Fibroblast of mammary gland (primary cell): Measurements from ENCODE around the gene IL4R.
"Not testable (repeated sequence)": the region's sequence is repeated elsewhere in the genome, so short reads cannot be mapped to it uniquely, and the experiment has no call there.

ENCODE experiments used
- DNase-seq: peaks from one replicate; pipeline ENCODE4 v3.0.0-alpha.2; 2010; ENCODE audit warnings: low read depth
- H3K4me3 ChIP-seq: 2 replicates; pipeline ENCODE4 v1.5.1; 2011; ENCODE audit warnings: low read depth, mild to moderate bottlenecking, low read length, moderate library complexity; ENCODE audit not compliant: control insufficient read depth
- TF ChIP-seq, protein P1 (sequence below): conservative IDR thresholded peaks from 2 replicates; pipeline ENCODE4 v1.5.1; 2011; ENCODE audit warnings: low read depth, low read length, inconsistent platforms; ENCODE audit not compliant: control insufficient read depth, insufficient read depth

The IL4R gene

DNA sequence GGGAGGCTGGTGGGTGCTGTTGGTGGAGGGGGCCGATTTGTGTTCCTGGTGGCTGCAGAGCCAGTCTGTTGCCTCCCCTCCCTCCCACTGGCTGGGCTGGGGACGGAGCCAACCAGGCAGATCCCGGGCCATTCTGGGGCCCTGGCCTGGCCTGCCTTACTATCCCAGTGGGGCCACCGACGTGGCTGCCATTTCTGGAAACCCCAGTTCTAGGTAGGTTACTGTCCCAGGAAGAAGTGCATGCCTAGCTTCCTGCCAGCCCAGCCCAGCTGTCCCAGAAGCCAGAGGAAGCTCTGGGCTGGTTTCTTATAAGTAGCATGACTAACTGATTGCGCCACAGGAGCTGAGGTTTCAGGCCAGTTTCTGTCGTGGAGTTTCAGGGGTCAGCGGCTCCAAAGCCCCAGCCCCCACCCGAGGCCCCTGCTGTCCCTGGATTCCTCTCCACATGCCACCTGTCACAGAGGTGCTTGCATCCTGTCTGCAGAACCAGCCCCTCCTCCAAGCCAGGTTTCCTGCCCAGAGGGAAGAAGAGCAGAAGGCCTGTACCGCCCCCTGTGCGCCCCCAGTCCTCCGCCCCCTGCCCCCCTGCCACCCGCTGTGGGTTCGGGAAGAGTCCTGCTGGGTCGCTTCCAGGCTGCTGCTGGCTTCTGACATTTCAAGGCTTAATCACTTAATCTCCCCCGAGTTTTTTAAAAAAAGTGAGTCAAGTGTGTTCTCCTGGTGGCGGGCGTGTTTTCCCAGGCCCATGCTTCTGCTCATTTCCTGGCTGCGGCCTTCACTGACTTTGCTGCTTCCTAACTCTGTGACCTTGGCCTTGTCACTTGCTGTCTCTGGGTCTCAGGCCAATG, 13.2 kb downstream of the IL4R start:
- H3K4me3 ChIP-seq, result no peak overlapping the region
- TF ChIP-seq, protein P1, sequence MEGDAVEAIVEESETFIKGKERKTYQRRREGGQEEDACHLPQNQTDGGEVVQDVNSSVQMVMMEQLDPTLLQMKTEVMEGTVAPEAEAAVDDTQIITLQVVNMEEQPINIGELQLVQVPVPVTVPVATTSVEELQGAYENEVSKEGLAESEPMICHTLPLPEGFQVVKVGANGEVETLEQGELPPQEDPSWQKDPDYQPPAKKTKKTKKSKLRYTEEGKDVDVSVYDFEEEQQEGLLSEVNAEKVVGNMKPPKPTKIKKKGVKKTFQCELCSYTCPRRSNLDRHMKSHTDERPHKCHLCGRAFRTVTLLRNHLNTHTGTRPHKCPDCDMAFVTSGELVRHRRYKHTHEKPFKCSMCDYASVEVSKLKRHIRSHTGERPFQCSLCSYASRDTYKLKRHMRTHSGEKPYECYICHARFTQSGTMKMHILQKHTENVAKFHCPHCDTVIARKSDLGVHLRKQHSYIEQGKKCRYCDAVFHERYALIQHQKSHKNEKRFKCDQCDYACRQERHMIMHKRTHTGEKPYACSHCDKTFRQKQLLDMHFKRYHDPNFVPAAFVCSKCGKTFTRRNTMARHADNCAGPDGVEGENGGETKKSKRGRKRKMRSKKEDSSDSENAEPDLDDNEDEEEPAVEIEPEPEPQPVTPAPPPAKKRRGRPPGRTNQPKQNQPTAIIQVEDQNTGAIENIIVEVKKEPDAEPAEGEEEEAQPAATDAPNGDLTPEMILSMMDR, result no peak
- peak; percentile 97 for DNase-seq

DNA sequence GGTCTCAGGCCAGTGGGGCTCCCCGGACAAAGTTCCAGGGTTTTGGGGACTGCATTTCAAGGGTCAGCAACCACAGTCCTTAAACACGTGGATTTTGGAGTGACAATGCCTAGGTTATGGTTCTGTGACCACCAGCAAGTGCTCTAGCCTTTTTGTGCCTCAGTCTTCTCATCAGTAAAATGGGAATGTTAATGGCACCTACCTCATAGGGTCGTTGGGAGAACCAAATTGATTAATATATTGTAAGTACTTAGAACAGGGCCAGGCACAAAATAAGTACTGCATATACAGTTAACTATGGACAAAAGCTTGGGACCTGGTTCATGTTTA, 13.8 kb downstream of the IL4R start:
- DNase-seq, result no peak
- TF ChIP-seq, protein P1, result no peak
- no peak overlapping the region for H3K4me3 ChIP-seq

DNA sequence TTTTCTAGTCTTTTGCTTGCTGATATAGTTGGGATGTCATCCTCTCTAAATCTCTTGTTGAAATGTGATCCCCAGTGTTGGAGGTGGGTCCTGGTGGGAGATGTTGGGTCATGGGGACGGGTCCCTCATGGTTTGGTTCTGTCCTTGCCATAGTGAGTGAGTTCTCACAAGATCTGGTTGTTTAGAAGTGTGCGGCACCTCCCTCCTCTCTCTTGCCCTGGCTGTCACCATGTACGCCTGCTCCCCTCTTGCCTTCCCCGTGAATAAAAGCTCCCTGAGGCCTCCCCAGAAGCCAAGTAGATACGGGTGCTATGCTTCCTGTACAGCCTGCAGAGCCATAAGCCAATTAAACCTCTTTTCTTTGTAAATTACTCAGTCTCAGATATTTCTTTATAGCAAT, 15.2 kb downstream of the IL4R start:
- TF ChIP-seq, protein P1, result no peak
- no peak overlapping the region for H3K4me3 ChIP-seq
- no peak for DNase-seq

DNA sequence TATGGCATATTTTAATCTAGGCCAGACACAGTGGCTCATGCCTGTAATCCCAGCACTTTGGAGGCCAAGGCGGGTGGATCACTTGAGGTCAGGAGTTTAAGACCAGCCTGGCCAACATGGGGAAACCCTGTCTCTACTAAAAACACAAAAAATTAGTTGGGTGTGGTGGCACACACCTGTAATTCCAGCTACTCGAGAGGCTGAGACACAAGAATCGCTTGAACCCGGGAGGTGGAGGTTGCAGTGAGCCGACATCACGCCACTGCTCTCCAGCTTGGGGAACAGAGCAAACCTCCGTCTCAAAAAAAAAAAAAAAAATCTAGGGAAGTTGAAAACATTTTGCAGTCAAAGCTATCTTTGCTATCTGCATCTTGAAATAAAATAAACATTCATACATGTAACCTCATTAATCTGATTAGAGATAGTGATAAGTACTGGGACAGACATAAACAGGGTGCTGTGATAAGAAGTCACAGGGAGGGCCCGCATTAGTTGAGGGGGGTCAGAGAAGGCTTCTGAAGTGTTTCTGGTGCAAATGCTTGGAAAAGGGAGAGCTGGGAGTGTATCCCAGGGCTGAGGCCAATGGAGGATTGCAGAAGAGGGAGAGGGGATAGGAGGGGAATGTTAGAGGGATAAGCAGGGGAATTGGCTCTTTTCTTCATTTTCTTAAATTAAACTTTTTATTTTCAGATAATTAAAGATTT, 15.8 kb downstream of the IL4R start:
- DNase-seq, H3K4me3 ChIP-seq: not testable (repeated sequence)

DNA sequence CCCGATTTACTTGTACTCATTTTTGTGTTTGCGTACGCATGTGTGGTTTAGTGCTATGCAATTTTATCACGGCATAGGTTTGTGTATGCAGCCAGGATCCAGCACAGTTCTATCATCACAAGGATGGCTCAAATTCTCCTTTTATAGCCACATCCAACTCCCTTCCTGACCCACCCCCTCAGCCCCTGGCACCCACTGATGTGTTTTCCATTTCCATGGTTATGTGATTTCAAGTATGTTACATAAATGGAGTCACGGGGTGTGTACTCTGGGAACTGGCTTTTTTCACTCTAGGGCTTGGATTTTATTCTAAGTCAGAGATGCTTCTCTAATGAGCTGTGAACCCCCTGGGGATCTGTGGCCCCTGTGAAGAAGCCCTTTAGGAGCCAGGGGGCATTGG, 16.8 kb downstream of the IL4R start:
- no peak overlapping the region for H3K4me3 ChIP-seq
- TF ChIP-seq, protein P1, result no peak
- peak; percentile 92 for DNase-seq

DNA sequence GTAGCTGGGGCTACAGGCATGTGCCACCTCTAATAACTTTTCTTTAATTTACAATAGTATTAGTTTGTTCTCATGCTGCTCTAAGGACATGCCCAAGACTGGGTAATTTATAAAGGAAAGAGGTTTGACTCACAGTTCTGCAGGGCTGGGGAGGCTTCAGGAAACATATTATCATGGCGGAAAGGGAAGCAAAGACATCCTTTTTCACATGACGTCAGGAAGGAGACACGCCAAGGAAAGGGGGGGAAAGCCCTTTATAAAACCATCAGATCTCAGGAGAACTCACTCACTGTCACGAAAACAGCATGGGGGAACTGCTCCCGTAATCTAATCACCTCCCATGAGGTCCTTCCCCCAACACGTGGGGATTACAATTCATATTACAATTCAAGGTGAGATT, 18.3 kb downstream of the IL4R start:
- TF ChIP-seq, protein P1, result no peak
- no peak overlapping the region for H3K4me3 ChIP-seq
- DNase-seq, result no peak

DNA sequence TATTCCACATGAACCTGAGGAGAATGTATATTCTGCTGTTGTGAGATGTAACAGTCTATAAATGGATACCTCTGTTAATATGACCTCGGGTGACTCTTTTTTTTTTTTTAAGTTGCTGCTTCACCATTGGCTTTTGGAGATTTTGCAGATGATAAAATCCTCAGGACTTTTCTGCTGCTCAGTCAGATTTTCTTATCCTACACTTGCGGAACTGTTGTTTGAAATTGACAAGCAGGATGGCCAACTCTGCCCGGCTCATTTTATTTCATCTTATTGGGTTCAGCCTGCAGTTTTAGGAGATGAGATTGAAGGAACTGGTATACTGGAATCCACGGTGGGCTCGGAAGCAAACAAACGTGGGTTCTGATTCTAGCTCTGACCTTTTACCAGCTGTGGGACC, 19.3 kb downstream of the IL4R start:
- no peak for DNase-seq
- H3K4me3 ChIP-seq, result no peak overlapping the region
- TF ChIP-seq, protein P1, result no peak
